GM12801 (cell line): ENCODE data around the gene HNF1A.

Source experiments
- TF ChIP-seq, protein P1 (sequence below): IDR thresholded peaks from one replicate; pipeline ENCODE4 v1.5.1; 2011; ENCODE audit warnings: control low read depth; ENCODE audit not compliant: insufficient read length; ENCODE audit errors: extremely low read depth

The HNF1A gene

GRCh38 chr12:120988234-120988633 lies 9.9 kb downstream of the HNF1A start:
- TF ChIP-seq, protein P1, sequence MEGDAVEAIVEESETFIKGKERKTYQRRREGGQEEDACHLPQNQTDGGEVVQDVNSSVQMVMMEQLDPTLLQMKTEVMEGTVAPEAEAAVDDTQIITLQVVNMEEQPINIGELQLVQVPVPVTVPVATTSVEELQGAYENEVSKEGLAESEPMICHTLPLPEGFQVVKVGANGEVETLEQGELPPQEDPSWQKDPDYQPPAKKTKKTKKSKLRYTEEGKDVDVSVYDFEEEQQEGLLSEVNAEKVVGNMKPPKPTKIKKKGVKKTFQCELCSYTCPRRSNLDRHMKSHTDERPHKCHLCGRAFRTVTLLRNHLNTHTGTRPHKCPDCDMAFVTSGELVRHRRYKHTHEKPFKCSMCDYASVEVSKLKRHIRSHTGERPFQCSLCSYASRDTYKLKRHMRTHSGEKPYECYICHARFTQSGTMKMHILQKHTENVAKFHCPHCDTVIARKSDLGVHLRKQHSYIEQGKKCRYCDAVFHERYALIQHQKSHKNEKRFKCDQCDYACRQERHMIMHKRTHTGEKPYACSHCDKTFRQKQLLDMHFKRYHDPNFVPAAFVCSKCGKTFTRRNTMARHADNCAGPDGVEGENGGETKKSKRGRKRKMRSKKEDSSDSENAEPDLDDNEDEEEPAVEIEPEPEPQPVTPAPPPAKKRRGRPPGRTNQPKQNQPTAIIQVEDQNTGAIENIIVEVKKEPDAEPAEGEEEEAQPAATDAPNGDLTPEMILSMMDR = no peak

DNA sequence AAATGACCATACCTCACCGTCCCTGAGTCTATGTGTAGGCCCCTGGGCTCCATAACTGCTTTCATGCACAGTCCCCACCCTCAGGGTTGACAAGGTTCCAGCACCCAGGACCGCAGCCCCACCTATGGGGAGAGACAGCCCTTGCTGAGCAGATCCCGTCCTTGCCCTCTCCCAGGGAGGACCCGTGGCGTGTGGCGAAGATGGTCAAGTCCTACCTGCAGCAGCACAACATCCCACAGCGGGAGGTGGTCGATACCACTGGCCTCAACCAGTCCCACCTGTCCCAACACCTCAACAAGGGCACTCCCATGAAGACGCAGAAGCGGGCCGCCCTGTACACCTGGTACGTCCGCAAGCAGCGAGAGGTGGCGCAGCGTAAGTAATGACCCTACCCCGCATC lies 10.3 kb downstream of the HNF1A start:
- TF ChIP-seq, protein P1 = no peak

GRCh38 chr12:120989687-120990086 lies 11.3 kb downstream of the HNF1A start:
- TF ChIP-seq, protein P1 = no peak

DNA sequence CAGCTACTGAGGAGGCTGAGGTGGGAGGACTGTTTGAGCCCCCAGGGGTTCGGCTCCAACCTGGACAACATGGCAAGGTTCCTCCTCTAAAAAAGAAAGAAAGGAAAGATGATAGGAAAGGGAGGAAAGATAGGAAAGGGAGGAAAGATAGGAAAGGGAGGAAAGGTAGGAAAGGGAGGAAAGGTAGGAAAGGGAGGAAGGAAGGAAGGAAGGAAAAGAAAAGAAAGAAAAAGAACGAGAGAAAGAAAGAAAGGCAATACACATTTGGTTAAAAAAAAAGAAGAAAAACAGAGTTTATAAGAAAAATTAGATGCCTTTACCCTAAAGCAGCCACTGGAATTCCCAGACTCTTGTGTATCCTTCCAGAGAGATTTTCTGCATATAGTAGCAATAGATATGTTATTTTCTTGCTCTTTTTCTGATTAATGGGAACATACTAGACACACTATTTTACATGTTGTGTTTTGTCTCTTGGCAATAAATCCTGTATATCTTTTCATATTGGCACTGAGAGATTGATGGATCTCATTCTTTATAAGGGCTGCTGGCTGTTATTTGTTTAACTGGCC lies 12.2 kb downstream of the HNF1A start:
- TF ChIP-seq, protein P1 = no peak

DNA sequence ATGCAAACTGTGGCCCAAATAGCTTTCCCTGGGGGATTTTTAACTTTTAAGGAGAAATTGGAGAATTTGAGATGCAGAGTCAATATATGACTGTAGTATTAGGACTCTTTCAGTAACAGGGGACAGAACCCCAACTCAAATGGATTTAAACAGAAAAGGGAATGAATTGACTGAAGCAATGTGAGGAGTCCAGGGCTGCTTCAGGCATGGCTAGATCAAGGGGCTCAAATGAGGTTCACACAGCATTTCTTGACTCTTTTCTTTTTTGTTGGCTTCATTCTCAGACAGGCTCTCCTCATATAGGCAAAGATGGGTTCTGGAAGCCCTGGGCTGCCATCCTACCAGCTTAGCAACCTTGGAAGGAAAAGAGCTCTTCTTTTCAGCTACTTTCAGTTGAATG lies 13.6 kb downstream of the HNF1A start:
- TF ChIP-seq, protein P1 = no peak

DNA sequence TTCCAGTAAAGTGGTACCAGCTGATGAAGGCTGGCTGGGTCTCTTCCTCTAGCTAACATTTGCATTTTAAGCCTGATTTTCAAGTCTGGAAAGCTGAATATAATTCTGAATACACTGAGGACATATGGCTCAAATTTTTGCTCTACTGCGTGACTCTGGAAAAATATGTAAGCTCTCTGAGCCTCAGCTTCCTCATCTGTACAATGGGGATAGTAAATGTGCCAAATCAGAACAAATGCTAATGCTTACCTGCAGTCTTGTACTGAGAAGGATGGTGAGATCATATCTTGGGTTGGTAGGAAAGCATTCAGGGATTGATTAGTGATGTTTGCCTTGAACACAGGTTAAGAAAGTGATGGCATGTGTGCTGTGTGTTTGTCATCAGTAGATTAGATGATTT lies 14.6 kb downstream of the HNF1A start:
- TF ChIP-seq, protein P1 = no peak

- TF ChIP-seq, protein P1 = no peak
Observed at GRCh38 chr12:120993496-120993895, 15.2 kb downstream of the HNF1A start.
